Liver (tissue), 9 donors: ENCODE data around the gene SH2D3C. TPM values are rescaled to one million over a fixed set of nuclear protein-coding genes. Genes with fewer than 3 reads are reported as not detected.

Experiments used
- DNase-seq: peaks from one replicate; pipeline ENCODE4 v3.0.0-alpha.2; 2017; ENCODE audit warnings: low spot score
- H3K27ac ChIP-seq, 2 donors: one replicate each; pipeline ENCODE4 v1.7.0; 2013; ENCODE audit warnings: inconsistent platforms in 2 of 2, low read length in 2 of 2, control low read depth in 1 of 2, low read depth in 1 of 2, mild to moderate bottlenecking in 1 of 2
- H3K27me3 ChIP-seq, 4 donors: one replicate each; pipeline versions ENCODE4 v1.6.1 to v1.7.0; 2013; ENCODE audit warnings: low read length in 3 of 4, inconsistent platforms in 1 of 4, mild to moderate bottlenecking in 1 of 4, moderate library complexity in 1 of 4; ENCODE audit not compliant: control insufficient read depth in 4 of 4, insufficient read depth in 4 of 4
- H3K36me3 ChIP-seq, 4 donors: one replicate each; pipeline versions ENCODE4 v1.6.1 to v1.7.0; 2013; ENCODE audit warnings: low read length in 3 of 4, mild to moderate bottlenecking in 3 of 4, low read depth in 1 of 4, moderate library complexity in 1 of 4; ENCODE audit not compliant: control insufficient read depth in 4 of 4, insufficient read depth in 3 of 4
- H3K4me1 ChIP-seq, 4 donors: one replicate each; pipeline versions ENCODE4 v1.6.1 to v1.7.0; 2013; ENCODE audit warnings: low read length in 3 of 4, mild to moderate bottlenecking in 3 of 4, moderate library complexity in 1 of 4; ENCODE audit not compliant: control insufficient read depth in 4 of 4, insufficient read depth in 4 of 4
- H3K4me3 ChIP-seq, 3 donors: one replicate each; pipeline versions ENCODE4 v1.6.1 to v1.7.0; 2013; ENCODE audit warnings: low read length in 3 of 3, control low read depth in 1 of 3, low read depth in 1 of 3, mild to moderate bottlenecking in 1 of 3
- H3K9ac ChIP-seq, 2 donors: one replicate each; pipeline ENCODE4 v1.7.0; 2013; ENCODE audit warnings: low read length in 2 of 2, mild to moderate bottlenecking in 2 of 2, moderate library complexity in 2 of 2, control low read depth in 1 of 2, low read depth in 1 of 2
- H3K9me3 ChIP-seq, 4 donors: one replicate each; pipeline versions ENCODE4 v1.6.1 to v1.7.0; 2013; ENCODE audit warnings: low read length in 3 of 4; ENCODE audit not compliant: control insufficient read depth in 4 of 4
- ATF3 ChIP-seq: IDR thresholded peaks from 2 replicates; pipeline ENCODE4 v1.6.1; 2016; ENCODE audit warnings: antibody characterized with exemption
- CTCF ChIP-seq: fragments of 150-350 bp; IDR thresholded peaks from 2 replicates; pipeline ENCODE4 v1.5.1; 2017; ENCODE audit warnings: improper control_type of control experiment, low read depth, low read length; ENCODE audit not compliant: missing input control
- EGR1 ChIP-seq, 2 donors: IDR thresholded peaks; 2 replicates each; pipeline ENCODE4 v1.6.1; 2016 to 2018; ENCODE audit warnings: antibody characterized with exemption in 2 of 2, low read depth in 2 of 2
- FOXA1 ChIP-seq: IDR thresholded peaks from 2 replicates; pipeline ENCODE4 v1.6.1; 2016; ENCODE audit warnings: antibody characterized with exemption
- FOXA2 ChIP-seq: IDR thresholded peaks from 2 replicates; pipeline ENCODE4 v1.6.1; 2016; ENCODE audit warnings: antibody characterized with exemption
- GABPA ChIP-seq, 2 donors: IDR thresholded peaks in 1 of 2; conservative IDR thresholded peaks in 1 of 2; 2 replicates each; pipeline ENCODE4 v1.6.1; 2016; ENCODE audit warnings: antibody characterized with exemption in 2 of 2, mild to moderate bottlenecking in 1 of 2, moderate library complexity in 1 of 2
- HNF4A ChIP-seq, 2 donors: conservative IDR thresholded peaks; 2 replicates each; pipeline ENCODE4 v1.6.1; 2016; ENCODE audit warnings: antibody characterized with exemption in 2 of 2, mild to moderate bottlenecking in 2 of 2
- HNF4G ChIP-seq: IDR thresholded peaks from 2 replicates; pipeline ENCODE4 v1.6.1; 2016; ENCODE audit warnings: antibody characterized with exemption
- JUND ChIP-seq, 2 donors: IDR thresholded peaks; 2 replicates each; pipeline ENCODE4 v1.6.1; 2016; ENCODE audit warnings: antibody characterized with exemption in 2 of 2
- MAX ChIP-seq: IDR thresholded peaks from 2 replicates; pipeline ENCODE4 v1.6.1; 2016; ENCODE audit warnings: antibody characterized with exemption
- NR2F2 ChIP-seq: IDR thresholded peaks from 2 replicates; pipeline ENCODE4 v1.6.1; 2016; ENCODE audit warnings: antibody characterized with exemption
- RAD21 ChIP-seq, 2 donors: IDR thresholded peaks; 2 replicates each; pipeline ENCODE4 v1.6.1; 2016; ENCODE audit warnings: antibody characterized with exemption in 2 of 2, mild to moderate bottlenecking in 2 of 2
- REST ChIP-seq: IDR thresholded peaks from 2 replicates; pipeline ENCODE4 v1.6.1; 2016; ENCODE audit warnings: antibody characterized with exemption, mild to moderate bottlenecking
- RXRA ChIP-seq, 2 donors: IDR thresholded peaks; 2 replicates each; pipeline ENCODE4 v1.6.1; 2017 to 2018; ENCODE audit warnings: antibody characterized with exemption in 2 of 2, mild to moderate bottlenecking in 1 of 2
- SP1 ChIP-seq: IDR thresholded peaks from 2 replicates; pipeline ENCODE4 v1.6.1; 2018; ENCODE audit warnings: antibody characterized with exemption, mild to moderate bottlenecking
- TAF1 ChIP-seq: conservative IDR thresholded peaks from 2 replicates; pipeline ENCODE4 v1.6.1; 2016; ENCODE audit warnings: antibody characterized with exemption, mild to moderate bottlenecking
- YY1 ChIP-seq: IDR thresholded peaks from 2 replicates; pipeline ENCODE4 v1.6.1; 2016; ENCODE audit warnings: antibody characterized with exemption, mild to moderate bottlenecking
- ZBTB33 ChIP-seq: IDR thresholded peaks from 2 replicates; pipeline ENCODE4 v1.6.1; 2016; ENCODE audit warnings: antibody characterized with exemption
- WGBS: extraction: QIAGEN DNeasy Blood & Tissue Kit; methylation state at CpG from one replicate; pipeline ENCODE4 v1.1.7; 2013; 5-methylcytosine and 5-hydroxymethylcytosine counted together
- polyA plus RNA-seq, 2 donors: library from polyadenylated mRNA; stranded (reverse) in 1 of 2; unstranded in 1 of 2; fragments of 200-250 nt in 1 of 2; fragments of >200 nt in 1 of 2; fragmentation: Nextera tagmentation in 1 of 2; extraction: Ambion mirVana in 1 of 2; gene quantifications; one replicate each; pipeline versions ENCODE4 v1.2.1 to v1.2.3, GENCODE V29; 2013 to 2015
- total RNA-seq, 2 donors: library from RNA; depleted of rRNA; stranded (reverse); fragments of >200 nt; gene quantifications; one replicate each; pipeline ENCODE4 v1.2.3, GENCODE V29; 2014
- donor health status: healthy.
- donor health status: healthy.
- donor health status: healthy.
- donor health status: healthy.
- donor health status: healthy.

Gene SH2D3C
- total and polyA plus RNA-seq, 4 donors: 2.2 to 5.1 (median 3.9) TPM

- Histone ChIP-seq H3K4me3 (no peak overlapping the region), H3K27me3 (no peaks in the 10 kb centered on the region), H3K9me3 (no peaks in the 10 kb centered on the region), H3K9ac (peak overlapping the region in 1 of 2 donors; percentile 68), H3K27ac (peak overlapping the region; percentile 63 to 80), H3K36me3 (peaks cover 0 to 2% (median 0%) of the 10 kb centered on the region in 4 donors), H3K4me1 (peaks cover 21 to 70% (median 52%) of the 10 kb centered on the region in 4 donors)
- TF ChIP-seq ZBTB33: no peak
- no peak for TF ChIP-seq MAX
- no peak for TF ChIP-seq JUND (IDR thresholded peaks at IDR 0.05)
- TF ChIP-seq YY1: no peak
- no peak for TF ChIP-seq HNF4A (conservative IDR thresholded peaks at IDR 0.05)
- no peak for TF ChIP-seq ATF3
- no peak for TF ChIP-seq SP1
- no peak for TF ChIP-seq NR2F2
- no peak for TF ChIP-seq RXRA (IDR thresholded peaks at IDR 0.05)
- no peak for TF ChIP-seq EGR1 (IDR thresholded peaks at IDR 0.05; ENCODE audit: low read depth in 2 of 2)
- TF ChIP-seq TAF1: no peak
- 44% methylated on average over 11 of the region's 11 CpGs for WGBS
- no peak for DNase-seq
Measured at GRCh38 chr9:127796852-127797370, 18.4 kb upstream of the SH2D3C start.

GRCh38 chr9:127796225-127796813, 17.9 kb upstream of the SH2D3C start:
- DNase-seq: no peak
- Histone ChIP-seq H3K27me3 (no peaks in the 10 kb centered on the region), H3K9ac (peak overlapping the region in 1 of 2 donors; percentile 68), H3K4me3 (no peak overlapping the region), H3K4me1 (peaks cover 21 to 71% (median 49%) of the 10 kb centered on the region in 4 donors), H3K36me3 (peaks cover 0 to 2% (median 0%) of the 10 kb centered on the region in 4 donors), H3K27ac (peak overlapping the region; percentile 63 to 80), H3K9me3 (no peaks in the 10 kb centered on the region)
- TF ChIP-seq EGR1 (IDR thresholded peaks at IDR 0.05; ENCODE audit: low read depth in 2 of 2): peak in 1 of 2 donors; percentile 44
- peak in 1 of 2 donors; percentile 83 for TF ChIP-seq JUND (IDR thresholded peaks at IDR 0.05)
- peak; percentile 70 for TF ChIP-seq REST
- TF ChIP-seq RXRA (IDR thresholded peaks at IDR 0.05): peak; percentile 89 to 96
- peak; percentile 32 for TF ChIP-seq FOXA2
- TF ChIP-seq FOXA1: peak; percentile 14
- TF ChIP-seq CTCF: no peak
- peak; percentile 42 for TF ChIP-seq HNF4G
- no peak for TF ChIP-seq GABPA (IDR thresholded peaks at IDR 0.05 in 1 of 2, conservative IDR thresholded peaks at IDR 0.05 in 1 of 2)
- peak; percentile 87 to 90 for TF ChIP-seq HNF4A (conservative IDR thresholded peaks at IDR 0.05)
- peak; percentile 69 for TF ChIP-seq YY1
- TF ChIP-seq ATF3: no peak
- peak; percentile 97 for TF ChIP-seq ZBTB33
- TF ChIP-seq RAD21 (IDR thresholded peaks at IDR 0.05): peak; percentile 19 to 39
- no peak for TF ChIP-seq TAF1
- TF ChIP-seq SP1: peak; percentile 91
- peak; percentile 50 for TF ChIP-seq MAX
- peak; percentile 93 for TF ChIP-seq NR2F2
- 26% methylated on average over 8 of the region's 8 CpGs for WGBS
